ENCODE data around the gene ZNF862. TPM values are rescaled to one million over a fixed set of nuclear protein-coding genes. Genes with fewer than 3 reads are reported as not detected.

ZNF862 gene
- total and polyA plus RNA-seq, 2 of the 8 experiments (the other 6 are each of a cell fraction or from before 2014, with no cell fraction given): 1.8 to 3.9 TPM

DNA sequence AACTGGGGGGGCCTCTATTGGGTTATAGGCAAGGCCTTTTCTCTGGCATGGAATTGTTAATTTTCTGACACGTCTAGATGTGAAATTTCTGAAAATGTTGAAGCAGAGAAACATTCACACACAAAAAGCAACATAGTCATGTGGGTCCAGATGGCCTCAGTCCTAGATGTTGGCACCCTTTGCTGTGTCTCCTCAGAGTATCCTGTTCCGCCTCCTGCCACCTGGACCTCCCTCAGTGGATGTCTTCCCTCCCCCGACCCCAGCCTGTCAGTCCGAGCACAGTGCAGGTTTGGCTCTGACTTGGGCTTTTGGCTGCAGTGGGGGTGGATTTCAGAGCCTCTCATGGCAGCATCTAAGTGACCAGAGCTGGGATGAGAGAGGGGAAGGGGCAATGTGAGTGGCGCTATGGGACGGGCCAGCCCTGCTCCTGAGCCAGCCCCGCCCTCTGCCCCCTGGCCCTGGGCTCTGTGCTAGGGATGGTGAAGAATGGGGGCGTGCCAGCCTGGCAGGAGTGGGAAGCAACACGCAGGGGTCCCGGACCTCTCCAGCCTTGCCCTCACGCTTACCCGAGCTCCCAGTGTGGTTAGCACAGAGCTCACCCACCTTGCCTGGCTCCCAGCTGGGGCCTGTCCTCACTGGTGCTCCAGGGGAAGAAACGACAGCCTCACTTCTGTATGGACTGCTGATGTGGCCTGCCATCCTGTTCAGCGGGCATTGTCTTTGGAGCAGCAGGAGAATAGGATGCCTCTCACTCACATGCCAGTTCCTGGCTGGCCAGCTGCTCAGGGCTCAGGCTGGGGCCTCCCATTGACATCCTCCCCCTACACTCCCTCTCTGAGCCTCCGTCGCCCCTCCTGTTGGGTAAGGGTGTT, 41.8 kb downstream of the ZNF862 start (continued):
- TF ChIP-seq CREB1 (IDR thresholded peaks at IDR 0.05): no peak
- TF ChIP-seq, protein P1, sequence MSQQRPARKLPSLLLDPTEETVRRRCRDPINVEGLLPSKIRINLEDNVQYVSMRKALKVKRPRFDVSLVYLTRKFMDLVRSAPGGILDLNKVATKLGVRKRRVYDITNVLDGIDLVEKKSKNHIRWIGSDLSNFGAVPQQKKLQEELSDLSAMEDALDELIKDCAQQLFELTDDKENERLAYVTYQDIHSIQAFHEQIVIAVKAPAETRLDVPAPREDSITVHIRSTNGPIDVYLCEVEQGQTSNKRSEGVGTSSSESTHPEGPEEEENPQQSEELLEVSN (IDR thresholded peaks at IDR 0.05): no peak
- TF ChIP-seq, protein P2, sequence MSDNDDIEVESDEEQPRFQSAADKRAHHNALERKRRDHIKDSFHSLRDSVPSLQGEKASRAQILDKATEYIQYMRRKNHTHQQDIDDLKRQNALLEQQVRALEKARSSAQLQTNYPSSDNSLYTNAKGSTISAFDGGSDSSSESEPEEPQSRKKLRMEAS (IDR thresholded peaks at IDR 0.05): no peak
- TF ChIP-seq RNF2 (IDR thresholded peaks at IDR 0.05; ENCODE audit: borderline replicate concordance, low read depth, low read length, missing control alignments, poor library complexity, severe bottlenecking): no peak
- TF ChIP-seq SUZ12 (IDR thresholded peaks at IDR 0.05; ENCODE audit: low read length): no peak
- TF ChIP-seq GABPA (IDR thresholded peaks at IDR 0.05; ENCODE audit: borderline replicate concordance, insufficient read depth, low read length): no peak
